ENCODE data around the gene MSRB3.
"Not testable (repeated sequence)": the region's sequence is repeated elsewhere in the genome, so short reads cannot be mapped to it uniquely, and the experiment has no call there.

The MSRB3 gene

DNA sequence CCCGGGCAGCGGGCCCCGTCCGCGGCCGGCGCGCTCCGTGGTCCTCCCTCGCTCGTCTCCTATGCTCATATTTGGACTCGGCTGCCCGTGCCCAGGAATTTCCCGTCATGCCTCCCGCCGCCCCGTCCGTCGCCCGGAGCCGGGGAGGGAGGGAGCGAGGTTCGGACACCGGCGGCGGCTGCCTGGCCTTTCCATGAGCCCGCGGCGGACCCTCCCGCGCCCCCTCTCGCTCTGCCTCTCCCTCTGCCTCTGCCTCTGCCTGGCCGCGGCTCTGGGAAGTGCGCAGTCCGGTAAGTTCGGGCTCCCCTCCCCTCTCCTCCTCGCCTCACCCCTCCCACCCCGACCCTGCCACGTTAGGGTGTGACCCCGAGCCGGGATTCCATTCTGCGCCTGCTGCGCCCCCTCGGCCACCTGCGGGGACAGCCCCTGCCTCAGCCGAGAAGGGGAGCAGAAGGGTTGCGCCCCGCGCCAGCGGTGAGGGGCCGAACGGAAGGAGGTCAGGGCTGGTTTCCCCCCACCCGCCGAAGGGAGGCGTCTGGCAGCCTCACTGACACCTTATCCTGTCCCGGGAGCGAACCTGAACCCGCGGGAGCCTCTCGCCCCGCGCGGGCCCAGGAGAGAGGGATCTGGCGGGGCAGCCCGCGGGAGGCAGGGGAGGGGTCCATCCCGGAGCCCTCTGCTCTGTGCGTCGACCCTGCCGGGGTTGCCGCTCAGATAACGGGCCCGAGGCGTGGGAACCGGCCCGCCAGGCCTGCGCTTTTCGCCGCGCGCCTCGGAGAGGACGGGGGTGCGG is at the start of gene MSRB3:
TSS of gene MSRB3 (plus strand) at position 108 of the 793 bp plus-strand sequence. CDS start 29,897 bp downstream, outside the sequence.
- DNase-seq, result peak; percentile 5

DNA sequence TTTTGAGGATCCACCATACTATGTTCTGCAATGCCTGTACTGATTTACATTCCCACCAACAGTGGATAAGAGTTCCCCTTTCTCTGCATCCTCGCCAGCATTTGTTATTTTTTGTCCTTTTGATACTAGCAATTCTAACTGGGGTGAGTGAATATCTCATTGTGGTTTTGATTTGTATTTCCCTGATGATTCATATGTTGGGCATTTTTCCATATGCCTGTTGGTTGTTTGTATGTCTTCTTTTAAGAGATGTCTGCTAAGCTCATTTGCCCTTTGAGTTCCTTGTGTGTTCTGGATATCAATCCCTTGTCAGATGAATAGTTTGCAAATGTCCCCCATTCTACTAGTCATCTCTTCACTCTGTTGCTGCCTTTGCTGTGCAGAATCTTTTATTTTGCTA is 49.0 kb upstream of the MSRB3 start:
- no peak for DNase-seq

DNA sequence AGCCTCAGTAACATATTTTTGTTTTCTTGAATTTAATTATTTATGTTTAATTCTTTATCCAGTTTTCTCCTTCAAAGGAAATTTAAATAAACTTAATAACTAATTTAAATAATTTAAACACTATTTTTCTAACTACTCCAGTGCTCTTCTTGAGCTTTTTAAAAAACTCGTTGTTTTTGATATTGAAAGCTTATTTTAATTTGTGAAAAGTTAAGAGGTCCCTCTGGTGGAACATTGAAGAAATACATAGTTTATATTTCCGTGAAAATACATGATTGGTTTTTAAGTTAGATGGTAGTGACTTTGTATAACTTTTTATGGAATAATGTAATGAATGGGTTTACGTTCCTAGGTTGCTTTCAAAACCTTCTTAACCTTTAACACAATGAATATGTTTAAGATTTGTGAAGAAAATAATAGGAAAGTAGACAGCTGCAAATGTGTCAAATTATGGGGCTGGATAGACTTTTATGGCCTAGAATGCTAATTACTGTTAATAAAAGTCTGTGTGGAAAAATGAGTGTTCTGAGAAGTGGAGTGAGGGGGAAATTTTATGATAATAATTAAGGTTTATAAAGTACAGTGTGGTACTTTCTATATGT is 45.9 kb upstream of the MSRB3 start:
- DNase-seq, result peak; percentile 28

- no peak for DNase-seq
Observed at GRCh38 chr12:65237153-65237552, 41.3 kb upstream of the MSRB3 start.

- no peak for DNase-seq
Observed at GRCh38 chr12:65238609-65239008, 39.9 kb upstream of the MSRB3 start.

DNA sequence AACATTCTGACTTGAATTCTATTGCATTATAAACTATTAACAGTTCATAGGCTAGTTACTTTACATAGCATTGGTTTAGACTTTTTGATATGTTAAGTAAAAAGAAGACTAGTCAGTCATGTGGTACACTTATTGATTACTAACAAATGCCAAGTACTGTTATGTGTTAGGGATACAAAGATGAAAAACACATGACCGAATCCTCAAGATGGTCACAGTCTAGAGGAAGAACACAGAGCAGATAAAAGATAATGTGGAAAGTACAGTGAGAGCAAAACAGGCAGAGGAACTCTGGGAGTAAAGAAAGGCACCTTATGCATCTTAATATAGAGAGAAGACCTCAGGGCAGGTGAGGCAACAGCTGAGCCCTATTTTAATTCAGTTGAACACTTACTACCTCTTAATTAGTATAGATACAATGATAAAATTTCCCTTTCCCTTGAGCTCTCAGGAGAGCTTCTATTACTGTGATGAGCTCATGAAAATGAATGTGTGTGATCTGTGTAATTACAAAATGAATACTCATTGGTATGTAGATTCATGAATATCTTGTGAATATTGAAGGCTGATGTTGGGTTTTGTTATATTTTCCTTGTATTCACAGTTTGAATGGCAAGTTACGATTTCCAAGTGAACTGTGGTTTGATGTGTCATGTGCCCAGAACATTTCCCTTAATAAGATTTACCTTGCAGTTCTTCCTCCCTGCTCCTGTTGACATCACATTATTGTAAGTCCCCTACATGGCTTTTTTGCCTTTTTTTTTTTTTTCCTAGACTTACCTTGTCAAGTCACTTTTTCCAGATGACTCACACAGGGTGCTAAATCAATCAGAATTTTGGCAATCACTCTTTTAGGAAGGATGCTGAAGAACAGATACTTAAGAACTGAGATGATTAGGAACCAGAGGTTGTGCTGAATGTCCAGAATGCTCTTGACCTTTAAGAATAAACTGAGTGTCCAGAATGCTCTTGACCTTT is 29.5 kb upstream of the MSRB3 start:
- no peak for DNase-seq

GRCh38 chr12:65252515-65252914 is 26.0 kb upstream of the MSRB3 start:
- no peak for DNase-seq

- DNase-seq, result no peak
Observed at GRCh38 chr12:65257986-65258385, 20.5 kb upstream of the MSRB3 start.

DNA sequence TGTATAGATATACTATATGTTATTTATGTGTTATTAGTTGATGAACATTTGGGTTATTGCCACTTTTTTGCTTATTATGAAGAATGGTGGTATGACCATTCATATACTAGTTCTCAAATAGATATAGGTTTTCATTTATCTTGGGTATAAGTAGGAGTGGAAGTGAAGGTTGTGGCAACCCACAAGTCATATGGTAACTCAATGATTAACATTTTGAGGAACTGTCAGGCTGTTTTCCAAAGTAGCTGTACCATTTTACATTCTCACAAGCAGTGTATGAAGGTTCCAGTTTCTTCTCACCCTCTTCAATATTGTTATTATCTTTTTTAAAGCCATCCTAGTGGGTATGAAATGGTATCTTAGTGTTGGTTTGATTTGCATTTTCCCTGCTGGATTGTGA is 19.0 kb upstream of the MSRB3 start:
- DNase-seq, result no peak

GRCh38 chr12:65263777-65264176 is 14.7 kb upstream of the MSRB3 start:
- DNase-seq, result no peak

GRCh38 chr12:65266408-65266807 is 12.1 kb upstream of the MSRB3 start:
- DNase-seq, result no peak

GRCh38 chr12:65269603-65270002 is 8.9 kb upstream of the MSRB3 start:
- DNase-seq, result no peak

- DNase-seq, result no peak
Observed at GRCh38 chr12:65274602-65275272, 3.7 kb upstream of the MSRB3 start.

DNA sequence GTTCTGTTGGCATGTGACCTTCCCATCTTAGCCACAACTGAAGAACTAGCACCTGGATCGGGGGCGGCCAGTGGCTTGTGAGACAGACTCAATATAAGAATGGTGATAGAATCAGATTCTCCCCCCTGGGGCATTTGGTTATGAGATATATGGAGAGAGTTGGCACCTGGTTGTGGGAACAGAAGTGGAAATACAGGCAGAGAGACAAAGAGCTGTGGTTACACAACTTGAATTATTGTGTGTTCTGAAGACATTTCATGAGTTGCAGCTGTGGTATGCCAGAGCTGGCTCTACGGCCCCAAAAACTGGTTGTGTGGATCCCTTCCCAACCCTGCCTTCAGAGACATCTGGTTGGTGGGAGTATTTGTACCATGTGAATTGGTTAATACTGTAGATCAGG is 2.9 kb upstream of the MSRB3 start:
- DNase-seq, result no peak

DNA sequence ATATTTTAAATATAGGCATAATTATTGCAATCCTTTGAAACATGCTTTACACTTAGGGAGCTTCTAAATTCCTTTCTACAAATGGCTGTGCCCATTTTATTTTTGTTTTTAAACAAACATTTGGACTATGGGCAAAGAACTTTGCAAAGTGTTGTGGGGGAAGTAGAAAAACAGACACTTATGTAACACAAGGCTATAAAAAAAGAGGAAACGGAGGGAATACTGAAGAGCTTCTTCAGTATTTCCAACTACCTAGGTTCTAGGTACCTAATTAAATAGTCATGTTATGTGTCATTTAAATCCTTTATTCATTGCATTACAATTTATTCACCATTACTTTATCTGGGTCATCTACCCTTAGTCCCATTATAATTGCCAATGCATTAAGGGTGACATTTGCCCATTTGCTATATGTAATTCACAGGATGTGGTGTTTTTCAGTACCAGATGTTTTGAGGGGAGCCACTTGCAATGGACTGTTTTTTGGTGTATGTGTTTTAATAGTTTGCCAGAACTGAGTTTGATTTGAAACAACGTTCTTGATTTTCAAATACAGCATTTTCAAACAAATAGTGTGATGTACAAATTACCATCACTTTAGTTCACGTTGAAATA is 1.5 kb upstream of the MSRB3 start:
- DNase-seq, result no peak

DNA sequence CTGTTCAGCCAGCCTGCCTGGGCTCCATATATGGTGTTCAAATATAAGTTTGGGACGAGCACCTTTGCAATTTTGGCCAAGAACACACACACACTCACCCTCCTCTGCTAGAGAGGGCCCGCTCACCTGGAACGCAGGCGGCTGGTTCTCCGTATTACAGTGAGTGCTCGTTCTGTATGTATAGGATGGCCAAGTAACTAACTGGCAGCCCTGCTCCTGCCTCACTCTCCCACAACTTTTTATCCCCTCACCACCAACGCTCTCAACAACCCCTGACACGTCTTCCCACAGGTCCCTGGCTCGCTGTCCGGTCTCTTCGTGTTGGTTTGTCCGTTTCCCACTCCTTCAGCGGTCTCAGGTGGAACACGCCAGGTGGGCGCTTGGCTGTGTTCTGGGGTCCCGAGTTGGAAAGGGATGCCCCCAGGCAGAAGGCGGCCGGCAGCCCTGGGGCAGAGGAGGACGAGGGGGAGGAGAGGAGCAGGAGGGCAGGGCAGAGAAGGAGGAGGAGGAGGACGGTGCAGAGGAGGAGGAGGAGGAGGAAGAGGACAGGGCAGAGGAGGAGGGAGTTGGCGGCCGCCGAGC is 398 bp upstream of the MSRB3 start:
- no peak for DNase-seq

DNA sequence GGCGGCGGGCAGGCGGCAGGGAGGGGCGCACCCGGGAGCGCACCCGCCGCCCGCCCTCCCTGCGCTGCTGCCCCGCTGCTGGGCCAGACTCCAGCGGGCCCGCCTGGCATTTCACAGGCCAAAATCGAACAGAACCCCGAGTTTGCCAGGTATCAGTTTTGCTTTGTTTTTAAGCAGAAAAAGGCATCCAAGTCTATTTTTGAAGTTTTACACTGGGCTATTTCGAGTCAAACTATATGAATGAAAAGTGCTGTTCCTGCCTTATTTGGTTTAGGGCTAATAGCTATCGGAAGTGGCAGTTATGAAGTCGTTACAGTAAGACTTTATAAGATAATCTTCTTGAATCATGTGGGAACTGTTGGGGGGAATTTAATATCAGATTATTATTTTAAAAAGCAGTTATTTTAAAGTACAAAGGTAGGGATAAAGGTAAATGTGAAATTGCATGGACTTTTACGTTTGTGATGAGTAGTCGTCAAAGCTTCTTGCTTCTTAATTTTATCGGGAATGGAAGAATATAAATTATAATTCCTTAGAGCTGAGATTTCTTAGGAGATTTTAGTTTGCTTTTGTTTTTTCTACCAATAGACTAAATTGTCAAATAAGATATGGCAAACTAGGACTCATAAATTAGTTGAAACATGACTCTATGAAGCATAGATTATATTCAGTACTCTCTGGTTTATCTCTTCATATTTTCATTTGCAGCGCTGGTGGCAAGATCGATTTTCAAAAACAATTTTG is 1.1 kb downstream of the MSRB3 start:
- DNase-seq, result no peak

DNA sequence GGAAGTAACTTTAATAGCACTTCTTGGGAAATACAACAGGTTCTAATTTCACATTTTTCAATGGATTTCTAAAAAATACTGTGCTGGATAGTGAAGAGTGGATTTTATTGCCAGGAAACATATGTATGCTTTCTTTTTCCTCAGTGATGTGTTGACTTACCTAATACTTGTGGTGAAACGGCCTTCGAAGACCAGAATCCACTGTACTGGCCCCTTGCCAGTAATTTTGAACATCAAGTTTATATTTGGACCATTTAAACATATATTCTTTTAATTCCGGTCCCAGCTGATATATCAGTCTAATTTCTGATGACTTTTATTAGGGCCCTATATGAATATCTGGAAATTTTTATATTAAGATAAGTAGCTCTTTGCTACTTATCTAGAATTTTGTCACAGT is 1.8 kb downstream of the MSRB3 start:
- DNase-seq, result no peak

DNA sequence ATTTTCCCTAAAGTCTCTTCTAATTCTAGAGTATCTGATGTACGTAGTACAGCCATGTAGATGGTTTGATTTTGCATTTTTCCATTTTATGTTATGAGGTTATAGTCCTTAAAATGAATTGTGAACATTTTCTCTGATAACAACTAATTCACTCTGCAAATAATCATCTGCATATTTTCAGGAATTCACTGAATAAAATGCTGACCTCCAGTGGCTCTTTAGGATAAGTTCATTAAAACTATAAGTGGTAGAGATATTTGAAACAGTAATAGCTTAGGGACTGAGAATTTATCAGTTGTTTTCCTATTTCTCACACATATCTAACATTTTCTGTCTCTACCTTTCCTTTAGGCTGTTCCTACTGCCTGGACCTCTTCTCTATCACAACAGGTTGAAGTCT is 4.4 kb downstream of the MSRB3 start:
- no peak for DNase-seq

- DNase-seq, result not testable (repeated sequence)
Observed at GRCh38 chr12:65285532-65285931, 7.0 kb downstream of the MSRB3 start.

DNA sequence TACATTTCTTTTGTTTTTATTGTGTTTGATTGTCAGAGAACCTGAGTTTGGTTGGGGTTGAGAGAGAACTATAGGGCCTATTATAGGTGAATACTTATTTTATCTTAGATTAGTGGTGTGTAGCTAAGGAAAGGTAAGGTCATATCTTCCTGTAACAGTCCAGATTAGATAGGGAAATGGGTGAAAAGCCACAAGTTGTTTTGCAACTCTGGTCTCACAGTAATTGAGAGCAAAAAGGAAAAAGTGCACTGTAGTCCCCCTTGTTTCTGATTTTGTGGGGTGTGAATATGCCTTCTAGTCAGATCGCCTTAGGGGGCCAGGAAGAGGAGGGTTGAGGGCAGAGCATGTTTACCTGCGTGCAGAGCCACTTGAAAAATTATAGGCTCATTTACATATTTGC is 8.9 kb downstream of the MSRB3 start:
- DNase-seq, result no peak
